B cell (primary cell): ENCODE results near the gene BCAR1. TPM values are rescaled to one million over a fixed set of nuclear protein-coding genes. Genes with fewer than 3 reads are reported as not detected.

ENCODE experiments used
- ATAC-seq: fragments of 200-7000 bp; cut with Tn5 transposase; one replicate; pipeline ENCODE4 v1.10.0; 2021; ENCODE audit warnings: low read depth, mild to moderate bottlenecking, moderate number of reproducible peaks, moderate library complexity
- CTCF ChIA-PET: fragments of 350-600 bp; sonication (Branson Sonifier 250); formaldehyde crosslinking; loops from one replicate; lab custom pipeline; 2021; ENCODE audit warnings: antibody characterized with exemption, inconsistent platforms; lab: Charles Lee
- POLR2A ChIA-PET: fragments of 350-600 bp; sonication (Branson Sonifier 250); formaldehyde crosslinking; loops from one replicate; lab custom pipeline; 2021; ENCODE audit warnings: antibody characterized with exemption; lab: Charles Lee
- DNase-seq: peaks from one replicate; pipeline ENCODE4 v3.0.0; 2013
- H2AFZ ChIP-seq: 2 replicates; pipeline ENCODE4 v1.6.1; 2012; ENCODE audit warnings: mild to moderate bottlenecking, low read depth, low read length; ENCODE audit not compliant: insufficient read depth, poor library complexity, severe bottlenecking
- H3K27ac ChIP-seq, 2 donors: 1 replicate in 1 of 2; 2 replicates in 1 of 2; pipeline ENCODE4 v1.5.1; 2012 to 2013; ENCODE audit warnings: low read length in 2 of 2, mild to moderate bottlenecking in 2 of 2, moderate library complexity in 1 of 2
- H3K27me3 ChIP-seq, 4 experiments: fragments of 200-600 bp in 1 of 4; sonication (generic) in 1 of 4; replicated peaks in 1 of 4; 1 replicate in 2 of 4; 2 replicates in 2 of 4; pipeline versions ENCODE4 v1.6.1 to v1.7.0; 2013 to 2016; ENCODE audit warnings: low read length in 3 of 4, mild to moderate bottlenecking in 2 of 4, mixed read lengths in 1 of 4, moderate library complexity in 1 of 4; ENCODE audit not compliant: insufficient read depth in 4 of 4, control insufficient read depth in 3 of 4; ENCODE audit errors: control extremely low read depth in 1 of 4
- H3K36me3 ChIP-seq, 2 experiments: replicated peaks in 1 of 2; 1 replicate in 1 of 2; 2 replicates in 1 of 2; pipeline versions ENCODE4 v1.6.1 to v1.7.1; 2013; ENCODE audit warnings: low read length in 1 of 2; ENCODE audit not compliant: insufficient read depth in 2 of 2, control insufficient read depth in 1 of 2; ENCODE audit errors: control extremely low read depth in 1 of 2, extremely low read depth in 1 of 2
- H3K4me1 ChIP-seq, 2 donors: fragments of 200-600 bp in 1 of 2; sonication (generic) in 1 of 2; 1 replicate in 1 of 2; 2 replicates in 1 of 2; pipeline versions ENCODE4 v1.5.1 to v1.6.1; 2013 to 2017; ENCODE audit warnings: low read length in 2 of 2; ENCODE audit not compliant: control insufficient read depth in 2 of 2, insufficient read depth in 2 of 2
- H3K4me2 ChIP-seq: replicated peaks from 2 replicates; pipeline ENCODE3; 2012; ENCODE audit warnings: mild to moderate bottlenecking, low read depth, low read length; ENCODE audit not compliant: poor library complexity, severe bottlenecking
- H3K4me3 ChIP-seq, 5 experiments: fragments of 200-600 bp in 1 of 5; sonication (generic) in 1 of 5; 1 replicate in 3 of 5; 2 replicates in 2 of 5; pipeline versions ENCODE4 v1.5.1 to v1.7.0; 2011 to 2016; ENCODE audit warnings: low read length in 4 of 5, mild to moderate bottlenecking in 4 of 5, low read depth in 2 of 5, control low read depth in 1 of 5, moderate library complexity in 1 of 5; ENCODE audit not compliant: insufficient read depth in 1 of 5; ENCODE audit errors: control extremely low read depth in 1 of 5, extremely low read depth in 1 of 5
- H3K79me2 ChIP-seq: fragments of 200-600 bp; sonication (generic); one replicate; pipeline ENCODE4 v1.6.0; 2016; ENCODE audit warnings: low read length; ENCODE audit not compliant: control insufficient read depth, insufficient read depth
- H3K9ac ChIP-seq: fragments of 200-600 bp; sonication (generic); 2 replicates; pipeline ENCODE4 v1.6.1; 2017; ENCODE audit warnings: mild to moderate bottlenecking, low read length, moderate library complexity
- H3K9me3 ChIP-seq, 3 donors: one replicate each; pipeline versions ENCODE4 v1.6.1 to v1.7.1; 2013; ENCODE audit warnings: low read length in 2 of 3; ENCODE audit not compliant: control insufficient read depth in 2 of 3, insufficient read depth in 1 of 3; ENCODE audit errors: control extremely low read depth in 1 of 3
- H4K20me1 ChIP-seq: 2 replicates; pipeline ENCODE4 v1.6.0; 2012; ENCODE audit warnings: mild to moderate bottlenecking, low read length; ENCODE audit not compliant: insufficient read depth, control insufficient read depth, poor library complexity, severe bottlenecking
- H3K27ac Mint-ChIP-seq: one replicate; pipeline ENCODE4 v1.8.0; 2021; ENCODE audit warnings: mixed read lengths
- H3K27me3 Mint-ChIP-seq: one replicate; pipeline ENCODE4 v1.8.0; 2021; ENCODE audit warnings: mixed read lengths
- H3K4me1 Mint-ChIP-seq: one replicate; pipeline ENCODE4 v1.8.0; 2021; ENCODE audit warnings: mixed read lengths
- H3K4me3 Mint-ChIP-seq: one replicate; pipeline ENCODE4 v1.8.0; 2021; ENCODE audit warnings: mixed read lengths
- H3K9me3 Mint-ChIP-seq: one replicate; pipeline ENCODE4 v1.8.0; 2022; ENCODE audit warnings: mixed read lengths; ENCODE audit not compliant: insufficient read depth
- EZH2 ChIP-seq: IDR thresholded peaks from 2 replicates; pipeline ENCODE4 v1.6.1; 2012; ENCODE audit warnings: borderline replicate concordance, low read depth, mild to moderate bottlenecking, moderate library complexity, low read length; ENCODE audit not compliant: insufficient read depth, poor library complexity, severe bottlenecking
- WGBS: methylation state at CpG from one replicate; pipeline ENCODE4 v1.1.5; 2013; ENCODE audit warnings: missing lambda C conversion rate; ENCODE audit not compliant: insufficient coverage; 5-methylcytosine and 5-hydroxymethylcytosine counted together
- intact Hi-C: fragments of 100-400 bp; cut with micrococcal nuclease; formaldehyde crosslinking; loops from one replicate; pipeline ENCODE4 v1.10.0; 2022
- polyA plus RNA-seq: library from polyadenylated mRNA; depleted of rRNA; stranded (reverse); fragments of >200 nt; gene quantifications from 2 replicates; pipeline ENCODE4 v1.2.3, GENCODE V29; 2012
- total RNA-seq, 2 donors: library from RNA; stranded (reverse); fragments of 120-200 nt in 1 of 2; gene quantifications; 1 replicate in 1 of 2; 2 replicates in 1 of 2; pipeline versions ENCODE4 v1.2.3 to v1.2.4, GENCODE V29; 2013 to 2022
- TF ChIP-seq, protein P1 (sequence below): fragments of 200-600 bp; IDR thresholded peaks from one replicate; pipeline ENCODE4 v1.8.0; 2022; ENCODE audit warnings: antibody characterized with exemption, mild to moderate bottlenecking

BCAR1 gene
- total and polyA plus RNA-seq, 2 donors (not counting 1 experiment from before 2014, with no cell fraction given), result not detected

DNA sequence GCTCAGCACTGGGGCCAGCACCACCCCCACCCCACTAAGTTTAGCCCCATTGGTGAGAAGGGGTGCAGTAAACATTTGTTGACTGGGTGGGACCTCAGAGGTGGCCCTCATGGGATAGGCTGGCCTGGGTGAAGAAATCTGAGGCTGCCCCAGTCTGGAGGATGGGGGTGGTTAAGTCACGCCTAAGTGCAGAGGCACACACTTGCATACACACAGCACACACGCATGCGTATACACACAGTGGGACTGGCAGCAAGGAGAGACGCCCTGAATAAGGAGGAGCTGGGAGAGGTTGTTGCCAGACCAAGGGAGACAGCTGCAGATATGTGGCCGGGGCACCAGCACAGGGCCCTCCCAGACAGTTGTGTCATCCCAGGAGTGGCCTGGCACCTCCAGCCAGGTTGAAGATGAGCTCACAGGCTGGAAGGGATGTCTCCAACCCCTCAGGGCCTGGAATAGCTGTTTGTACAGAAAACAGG is 3.0 kb upstream of the BCAR1 start:
- POLR2A ChIA-PET, result no interaction called here
- H2AFZ ChIP-seq, result no peak overlapping the region
- no peaks in the 10 kb centered on the region for H3K36me3 ChIP-seq
- no peak for TF ChIP-seq EZH2
- TF ChIP-seq, protein P1, sequence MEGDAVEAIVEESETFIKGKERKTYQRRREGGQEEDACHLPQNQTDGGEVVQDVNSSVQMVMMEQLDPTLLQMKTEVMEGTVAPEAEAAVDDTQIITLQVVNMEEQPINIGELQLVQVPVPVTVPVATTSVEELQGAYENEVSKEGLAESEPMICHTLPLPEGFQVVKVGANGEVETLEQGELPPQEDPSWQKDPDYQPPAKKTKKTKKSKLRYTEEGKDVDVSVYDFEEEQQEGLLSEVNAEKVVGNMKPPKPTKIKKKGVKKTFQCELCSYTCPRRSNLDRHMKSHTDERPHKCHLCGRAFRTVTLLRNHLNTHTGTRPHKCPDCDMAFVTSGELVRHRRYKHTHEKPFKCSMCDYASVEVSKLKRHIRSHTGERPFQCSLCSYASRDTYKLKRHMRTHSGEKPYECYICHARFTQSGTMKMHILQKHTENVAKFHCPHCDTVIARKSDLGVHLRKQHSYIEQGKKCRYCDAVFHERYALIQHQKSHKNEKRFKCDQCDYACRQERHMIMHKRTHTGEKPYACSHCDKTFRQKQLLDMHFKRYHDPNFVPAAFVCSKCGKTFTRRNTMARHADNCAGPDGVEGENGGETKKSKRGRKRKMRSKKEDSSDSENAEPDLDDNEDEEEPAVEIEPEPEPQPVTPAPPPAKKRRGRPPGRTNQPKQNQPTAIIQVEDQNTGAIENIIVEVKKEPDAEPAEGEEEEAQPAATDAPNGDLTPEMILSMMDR, result no peak
- H3K27ac ChIP-seq, result no peak overlapping the region
- H3K4me2 ChIP-seq, result no peak overlapping the region
- no peak overlapping the region for H3K4me3 Mint-ChIP-seq
- H3K4me3 ChIP-seq, result no peak overlapping the region
- H3K9me3 ChIP-seq, result peaks cover 0 to 13% (median 0%) of the 10 kb centered on the region in 3 donors
- peaks cover 13% of the 10 kb centered on the region for H3K4me1 Mint-ChIP-seq
- CTCF ChIA-PET, result interaction anchor here (0.6 to 1.1 kb wide), 2 partner anchors 21 to 40 kb away, joined by 3 read pairs; no protein-coding TSS in a partner anchor
- intact Hi-C loops, result no loop called here
- H3K9ac ChIP-seq, result no peak overlapping the region
- DNase-seq (no peak), ATAC-seq (no peak)
- no peak overlapping the region for H3K27ac Mint-ChIP-seq
- H3K27me3 Mint-ChIP-seq, result peaks cover 45% of the 10 kb centered on the region
- WGBS, result 72% methylated on average over 3 of the region's 5 CpGs
- peaks cover 0 to 77% (median 39%) of the 10 kb centered on the region in 4 experiments for H3K27me3 ChIP-seq
- H3K9me3 Mint-ChIP-seq, result no peaks in the 10 kb centered on the region
- peaks cover 13 to 20% of the 10 kb centered on the region in 2 donors for H3K4me1 ChIP-seq
- peaks cover 8% of the 10 kb centered on the region for H4K20me1 ChIP-seq
- H3K79me2 ChIP-seq, result no peaks in the 10 kb centered on the region
